HUES64 (cell line): Measurements from ENCODE around the gene CDH20.

Source experiments
- H3K27ac ChIP-seq: 2 replicates; pipeline ENCODE4 v1.7.0; 2013; ENCODE audit warnings: low read depth, low read length, inconsistent platforms
- H3K27me3 ChIP-seq: 2 replicates; pipeline ENCODE4 v1.6.1; 2013; ENCODE audit warnings: mild to moderate bottlenecking, low read length; ENCODE audit not compliant: insufficient read depth
- H3K36me3 ChIP-seq: 2 replicates; pipeline ENCODE4 v1.6.1; 2013; ENCODE audit warnings: mild to moderate bottlenecking, low read length; ENCODE audit not compliant: insufficient read depth
- H3K4me1 ChIP-seq: 2 replicates; pipeline ENCODE4 v1.6.1; 2013; ENCODE audit warnings: mild to moderate bottlenecking, low read length, moderate library complexity; ENCODE audit not compliant: insufficient read depth
- H3K4me3 ChIP-seq: 2 replicates; pipeline ENCODE4 v1.5.1; 2013; ENCODE audit warnings: mild to moderate bottlenecking, low read length, moderate library complexity
- H3K9ac ChIP-seq: 2 replicates; pipeline ENCODE4 v1.6.1; 2013; ENCODE audit warnings: mild to moderate bottlenecking, low read depth, low read length
- H3K9me3 ChIP-seq: 2 replicates; pipeline ENCODE4 v1.6.1; 2013; ENCODE audit warnings: low read depth, low read length; ENCODE audit not compliant: insufficient read depth
- WGBS: fragments of 150-250, 120-280 bp; methylation state at CpG from one replicate; pipeline ENCODE4 v1.1.7; 2013; ENCODE audit warnings: missing lambda C conversion rate; 5-methylcytosine and 5-hydroxymethylcytosine counted together

Gene CDH20

DNA sequence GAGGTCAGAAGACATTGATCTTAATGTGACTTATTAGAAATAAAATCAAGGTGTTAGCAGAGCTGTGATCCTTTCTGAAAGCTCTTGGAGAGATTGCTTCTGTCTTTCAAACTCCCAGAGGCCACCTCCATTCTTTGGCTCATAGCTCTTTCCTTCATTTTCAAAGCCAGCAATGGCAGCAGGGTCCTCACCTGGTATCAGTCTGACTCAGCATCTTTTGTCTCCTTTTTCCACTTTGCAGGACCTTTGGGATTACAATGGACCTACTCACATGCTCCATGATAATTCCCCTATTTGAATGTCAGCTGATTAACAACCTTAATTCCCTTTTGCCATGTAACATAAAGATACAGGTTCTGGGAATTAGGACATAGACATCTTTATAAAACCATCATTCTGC lies 6.8 kb upstream of the CDH20 start:
- no peak overlapping the region for H3K27ac ChIP-seq
- no peak overlapping the region for H3K9ac ChIP-seq
- no peaks in the 10 kb centered on the region for H3K9me3 ChIP-seq
- no peak overlapping the region for H3K4me3 ChIP-seq
- H3K36me3 ChIP-seq, result no peaks in the 10 kb centered on the region
- H3K27me3 ChIP-seq, result no peaks in the 10 kb centered on the region
- H3K4me1 ChIP-seq, result no peaks in the 10 kb centered on the region

GRCh38 chr18:61329398-61329797 lies 3.8 kb upstream of the CDH20 start:
- H3K27ac ChIP-seq, result no peak overlapping the region
- no peaks in the 10 kb centered on the region for H3K9me3 ChIP-seq
- H3K4me1 ChIP-seq, result no peaks in the 10 kb centered on the region
- no peak overlapping the region for H3K4me3 ChIP-seq
- WGBS, result 72% methylated on average over 2 of the region's 3 CpGs
- no peaks in the 10 kb centered on the region for H3K36me3 ChIP-seq
- H3K9ac ChIP-seq, result no peak overlapping the region
- peaks cover 21% of the 10 kb centered on the region for H3K27me3 ChIP-seq

DNA sequence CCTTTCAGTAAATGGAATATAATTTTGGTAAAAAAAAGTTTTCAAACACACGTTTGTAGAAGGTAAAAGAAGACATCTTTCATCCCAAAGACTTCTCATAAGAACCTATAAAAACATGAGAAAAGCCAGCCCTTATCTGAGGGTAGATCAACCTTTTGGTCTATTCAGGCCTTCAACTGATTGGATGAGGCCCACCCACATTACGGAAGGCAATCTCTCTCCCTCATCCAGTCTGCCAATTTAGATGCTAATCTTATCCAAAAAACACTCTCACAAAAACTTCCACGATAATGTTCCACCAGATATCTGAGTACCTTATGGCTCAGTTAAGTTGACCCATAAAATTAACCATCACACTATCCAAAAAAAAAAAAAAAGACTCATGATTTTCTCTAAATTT lies 2.2 kb upstream of the CDH20 start:
- H3K27ac ChIP-seq, result no peak overlapping the region
- WGBS, result 96% methylated on average over 3 of the region's 3 CpGs
- no peak overlapping the region for H3K4me3 ChIP-seq
- H3K9me3 ChIP-seq, result no peaks in the 10 kb centered on the region
- H3K27me3 ChIP-seq, result peaks cover 37% of the 10 kb centered on the region
- no peaks in the 10 kb centered on the region for H3K36me3 ChIP-seq
- H3K9ac ChIP-seq, result no peak overlapping the region
- no peaks in the 10 kb centered on the region; the same call in 1 of the 2 replicates for H3K4me1 ChIP-seq

GRCh38 chr18:61333746-61334490 lies 688 bp downstream of the CDH20 start:
- WGBS, result under 1% methylated on average over 73 of the region's 73 CpGs

DNA sequence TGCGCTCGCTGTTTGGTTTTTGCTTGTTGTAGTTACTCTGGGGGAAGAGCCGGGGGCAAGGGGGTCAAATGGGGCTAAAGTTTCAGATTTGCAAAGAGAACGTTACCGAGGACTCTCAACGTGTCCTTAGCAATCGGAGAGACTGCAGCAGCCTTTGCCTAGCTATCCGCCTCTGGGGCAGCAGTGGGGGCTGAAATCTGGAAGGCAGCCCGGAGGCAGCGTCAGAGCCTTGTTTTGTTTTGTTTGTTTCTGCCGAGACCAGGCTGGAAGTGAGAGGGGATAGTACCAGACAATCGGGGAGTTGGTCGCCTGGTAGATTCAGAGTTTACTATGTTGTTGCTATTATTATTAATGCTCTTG lies 1.2 kb downstream of the CDH20 start:
- Histone ChIP-seq H3K4me1 (no peaks in the 10 kb centered on the region; the same call in 1 of the 2 replicates), H3K27ac (no peak overlapping the region), H3K4me3 (peak overlapping the region; percentile 72), H3K36me3 (no peaks in the 10 kb centered on the region), H3K27me3 (peaks cover 43% of the 10 kb centered on the region), H3K9me3 (no peaks in the 10 kb centered on the region), H3K9ac (peak overlapping the region; percentile 43; the same call in 1 of the 2 replicates)
- WGBS, result 6% methylated on average over 13 of the region's 13 CpGs

More at GRCh38 chr18:61333746-61334490, 688 bp downstream of the CDH20 start:
- Histone ChIP-seq H3K36me3 (no peaks in the 10 kb centered on the region), H3K9ac (peak overlapping the region; percentile 43; the same call in 1 of the 2 replicates), H3K4me1 (no peaks in the 10 kb centered on the region; the same call in 1 of the 2 replicates), H3K9me3 (no peaks in the 10 kb centered on the region), H3K4me3 (peak overlapping the region; percentile 72), H3K27me3 (peaks cover 43% of the 10 kb centered on the region), H3K27ac (no peak overlapping the region)

GRCh38 chr18:61334951-61335683 lies 1.9 kb downstream of the CDH20 start:
- peak overlapping the region; percentile 72 for H3K4me3 ChIP-seq
- H3K9me3 ChIP-seq, result no peaks in the 10 kb centered on the region
- 86% methylated on average over 10 of the region's 10 CpGs for WGBS
- H3K27me3 ChIP-seq, result peaks cover 43% of the 10 kb centered on the region
- H3K4me1 ChIP-seq, result no peaks in the 10 kb centered on the region; the same call in 1 of the 2 replicates
- H3K27ac ChIP-seq, result no peak overlapping the region
- no peak overlapping the region for H3K9ac ChIP-seq
- no peaks in the 10 kb centered on the region for H3K36me3 ChIP-seq

DNA sequence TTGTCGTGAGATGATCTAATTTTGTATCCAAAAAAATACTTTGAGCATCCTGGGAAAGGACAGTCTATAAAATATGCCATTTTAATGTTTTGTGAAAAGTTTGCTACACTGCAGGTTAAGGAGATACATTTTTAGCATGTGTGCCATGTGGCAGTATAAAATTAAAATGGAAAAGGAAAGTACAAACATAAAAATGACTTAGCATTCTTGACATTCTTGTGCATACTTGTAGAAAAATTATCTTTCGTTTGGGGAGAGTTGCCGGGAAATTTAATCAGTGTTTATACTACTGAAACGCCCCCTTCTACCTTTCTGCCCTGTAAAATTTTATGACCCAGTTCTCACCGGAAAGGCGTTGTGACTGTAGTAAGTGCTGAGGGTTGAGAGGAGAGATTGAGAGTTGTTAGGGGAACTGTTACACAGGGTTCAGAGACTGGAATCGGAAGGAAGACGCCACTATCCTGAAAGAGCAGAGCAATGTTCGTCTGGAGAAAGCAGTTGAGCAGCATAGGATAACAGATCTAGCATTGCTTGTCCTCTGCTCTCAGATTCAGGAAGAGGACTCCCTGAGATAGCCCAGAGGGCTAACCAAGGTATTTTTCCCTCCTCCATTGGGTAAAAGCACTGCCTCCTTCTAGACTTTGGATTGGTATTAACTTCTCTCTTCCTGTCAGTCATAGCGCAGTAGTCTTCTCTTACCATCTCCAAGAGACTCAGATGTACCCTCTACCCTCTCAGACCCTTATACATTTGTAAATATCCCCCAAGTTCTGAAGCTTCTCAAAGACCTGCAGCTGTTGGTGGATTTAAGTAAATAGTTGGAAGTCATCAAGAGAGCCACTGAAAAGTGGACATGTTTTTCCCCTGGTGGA lies 2.7 kb downstream of the CDH20 start:
- Histone ChIP-seq H3K4me1 (no peaks in the 10 kb centered on the region; the same call in 1 of the 2 replicates), H3K36me3 (no peaks in the 10 kb centered on the region), H3K9ac (no peak overlapping the region), H3K27ac (no peak overlapping the region), H3K9me3 (no peaks in the 10 kb centered on the region), H3K4me3 (no peak overlapping the region), H3K27me3 (peaks cover 43% of the 10 kb centered on the region)
- WGBS, result 95% methylated on average over 10 of the region's 10 CpGs

DNA sequence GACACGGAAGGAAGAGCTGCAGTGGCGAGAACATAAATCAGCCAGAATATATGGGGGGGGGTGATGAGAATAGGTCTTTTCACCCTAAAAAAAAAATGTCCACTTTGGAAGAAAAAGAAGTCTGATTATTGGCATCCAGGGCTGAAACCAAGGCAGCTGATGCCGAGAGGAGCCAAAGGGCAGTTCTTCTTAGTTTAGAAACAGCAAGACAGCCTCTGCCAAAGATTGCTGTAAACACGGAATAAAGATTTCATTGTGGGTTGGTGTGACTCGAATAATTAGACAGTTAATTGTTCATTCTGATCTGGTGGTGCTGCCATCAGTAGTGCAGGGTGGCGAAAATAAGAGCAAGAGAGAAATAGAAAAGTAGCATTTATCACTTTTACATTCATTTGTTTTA lies 3.5 kb downstream of the CDH20 start:
- 92% methylated on average over 6 of the region's 6 CpGs for WGBS
- Histone ChIP-seq H3K27me3 (peaks cover 43% of the 10 kb centered on the region), H3K36me3 (no peaks in the 10 kb centered on the region), H3K9me3 (no peaks in the 10 kb centered on the region), H3K9ac (no peak overlapping the region), H3K4me1 (no peaks in the 10 kb centered on the region; the same call in 1 of the 2 replicates), H3K4me3 (no peak overlapping the region), H3K27ac (no peak overlapping the region)

DNA sequence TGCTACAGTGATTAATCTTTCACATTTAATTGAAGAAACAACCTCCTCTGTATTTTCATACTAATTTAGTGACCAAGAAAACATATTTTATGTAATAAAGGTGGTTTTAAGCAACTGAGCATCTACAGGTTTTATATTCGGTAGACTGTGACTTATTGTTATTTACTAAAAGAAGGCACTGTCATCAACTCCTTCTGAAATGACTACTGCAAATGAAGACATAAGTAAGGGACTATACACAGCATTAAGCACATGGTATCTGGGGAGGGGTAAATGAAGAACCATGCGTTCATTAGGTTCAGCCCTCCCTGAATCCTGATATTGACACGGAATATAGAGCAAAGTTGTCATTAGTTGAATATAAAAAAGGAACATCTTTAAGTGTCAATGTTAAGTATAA lies 4.3 kb downstream of the CDH20 start:
- H3K36me3 ChIP-seq, result no peaks in the 10 kb centered on the region
- no peak overlapping the region for H3K4me3 ChIP-seq
- H3K9ac ChIP-seq, result no peak overlapping the region
- WGBS, result 90% methylated on average over 2 of the region's 3 CpGs
- no peaks in the 10 kb centered on the region; the same call in 1 of the 2 replicates for H3K4me1 ChIP-seq
- peaks cover 40% of the 10 kb centered on the region for H3K27me3 ChIP-seq
- no peaks in the 10 kb centered on the region for H3K9me3 ChIP-seq
- no peak overlapping the region for H3K27ac ChIP-seq

DNA sequence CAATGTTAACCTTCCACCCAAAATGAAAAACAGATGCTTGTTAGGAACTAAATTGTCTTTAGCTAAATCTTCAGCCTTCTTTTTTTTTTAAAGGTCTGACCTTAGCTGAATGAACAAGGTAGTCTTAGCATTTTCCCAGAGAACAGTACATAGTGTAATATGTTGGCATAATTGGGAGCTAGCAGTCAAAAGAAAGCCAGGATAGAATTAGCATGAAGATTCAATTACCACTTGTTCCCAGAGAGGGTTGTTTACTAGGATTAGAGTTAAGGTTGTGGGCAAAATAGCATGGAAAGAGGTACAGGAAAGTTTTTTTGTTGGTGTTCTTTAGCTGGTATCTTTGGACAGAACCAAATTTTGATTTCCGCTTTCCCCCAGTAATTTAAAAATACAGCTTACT lies 6.9 kb downstream of the CDH20 start:
- Histone ChIP-seq H3K9me3 (no peaks in the 10 kb centered on the region), H3K36me3 (no peaks in the 10 kb centered on the region), H3K27me3 (peaks cover 15% of the 10 kb centered on the region), H3K4me3 (no peak overlapping the region), H3K27ac (no peak overlapping the region), H3K4me1 (no peaks in the 10 kb centered on the region), H3K9ac (no peak overlapping the region)
- WGBS, result no CpG with 5 or more reads among the region's 1 CpG

DNA sequence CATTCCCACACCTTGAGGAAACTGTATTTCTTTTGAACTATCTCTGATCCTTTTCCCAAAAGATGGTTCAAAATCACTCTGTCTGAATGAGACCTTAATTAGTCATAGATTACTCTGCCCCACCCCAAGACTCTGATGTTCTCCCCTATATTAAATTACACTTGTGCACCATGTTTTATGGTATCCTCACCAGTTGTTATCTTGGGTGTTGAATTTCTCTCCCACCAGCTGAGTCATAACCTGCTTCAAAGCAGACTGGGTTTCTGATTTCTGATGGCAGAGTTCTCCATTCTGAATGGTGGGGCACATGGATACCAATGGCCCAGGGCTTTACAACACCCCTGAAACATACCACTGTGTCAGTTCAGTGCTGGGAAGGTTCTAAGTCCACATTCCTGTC lies 15.0 kb downstream of the CDH20 start:
- no peaks in the 10 kb centered on the region for H3K27me3 ChIP-seq
- no peaks in the 10 kb centered on the region for H3K9me3 ChIP-seq
- no peaks in the 10 kb centered on the region; the same call in 1 of the 2 replicates for H3K4me1 ChIP-seq
- H3K36me3 ChIP-seq, result no peaks in the 10 kb centered on the region
- no peak overlapping the region for H3K4me3 ChIP-seq
- H3K27ac ChIP-seq, result no peak overlapping the region
- no peak overlapping the region for H3K9ac ChIP-seq
